Esophagus squamous epithelium (tissue), 5 donors: ENCODE measurements around the gene DFFA. TPM values are rescaled to one million over a fixed set of nuclear protein-coding genes. Genes with fewer than 3 reads are reported as not detected.
A peak's percentile ranks its signal among the peaks of the same experiment; 100 is the strongest.
"Not testable (repeated sequence)": the region's sequence is repeated elsewhere in the genome, so short reads cannot be mapped to it uniquely, and the experiment has no call there.

Experiments used
- DNase-seq: peaks from one replicate; lab custom pipeline; 2025; lab: John Stamatoyannopoulos, UW
- H3K27ac ChIP-seq, 4 donors: fragments of 200-600 bp; sonication (generic); one replicate each; pipeline ENCODE4 v1.5.1; 2016 to 2019; ENCODE audit warnings: mild to moderate bottlenecking in 1 of 4
- H3K27me3 ChIP-seq, 4 donors: fragments of 200-600 bp; sonication (generic); 1 replicate in 3 of 4; 2 replicates in 1 of 4; pipeline versions ENCODE4 v1.5.1 to v1.6.0; 2017 to 2021; ENCODE audit warnings: antibody characterized with exemption in 1 of 4
- H3K36me3 ChIP-seq, 3 donors: fragments of 200-600 bp; sonication (generic); one replicate each; pipeline ENCODE4 v1.5.1; 2016 to 2019
- H3K4me1 ChIP-seq, 3 donors: fragments of 200-600 bp; sonication (generic); one replicate each; pipeline ENCODE4 v1.5.1; 2017 to 2019
- H3K4me3 ChIP-seq, 4 donors: fragments of 200-600 bp; sonication (generic); 1 replicate in 3 of 4; 2 replicates in 1 of 4; pipeline ENCODE4 v1.5.1; 2016 to 2019; ENCODE audit warnings: mild to moderate bottlenecking in 2 of 4, moderate library complexity in 1 of 4
- H3K9me3 ChIP-seq, 3 donors: fragments of 200-600 bp; sonication (generic); one replicate each; pipeline ENCODE4 v1.5.1; 2016 to 2019
- POLR2A ChIP-seq, 4 donors: fragments of 450-650 bp; IDR thresholded peaks; one replicate each; pipeline ENCODE4 v1.6.1; 2017; ENCODE audit warnings: antibody characterized with exemption in 4 of 4, mild to moderate bottlenecking in 4 of 4, moderate library complexity in 3 of 4
- WGBS, 2 donors: methylation state at CpG; one replicate each; pipeline ENCODE4 v1.1.5; 2018; 5-methylcytosine and 5-hydroxymethylcytosine counted together
- intact Hi-C: fragments of 100-400 bp; cut with DNase I; formaldehyde crosslinking; loops from one replicate; pipeline ENCODE4 v1.15.0; 2022
- total RNA-seq, 4 donors: library from RNA; depleted of rRNA; stranded (reverse); fragments of >200 nt; gene quantifications; one replicate each; pipeline ENCODE4 v1.1.0, GENCODE V29; 2016
- TF ChIP-seq, protein P1 (sequence below), 6 experiments: fragments of 450-650 bp in 4 of 6; fragments of 200-600 bp in 2 of 6; sonication (generic) in 2 of 6; IDR thresholded peaks; one replicate each; pipeline ENCODE4 v1.5.1; 2016 to 2019; ENCODE audit warnings: antibody characterized with exemption in 6 of 6, mild to moderate bottlenecking in 4 of 6, moderate library complexity in 4 of 6
- donor health status: DM: yes; HTN: yes; CAD: no.

The DFFA gene
- total RNA-seq, 4 donors from 2014 or later = 14.9 to 40.4 (median 26.0) TPM

DNA sequence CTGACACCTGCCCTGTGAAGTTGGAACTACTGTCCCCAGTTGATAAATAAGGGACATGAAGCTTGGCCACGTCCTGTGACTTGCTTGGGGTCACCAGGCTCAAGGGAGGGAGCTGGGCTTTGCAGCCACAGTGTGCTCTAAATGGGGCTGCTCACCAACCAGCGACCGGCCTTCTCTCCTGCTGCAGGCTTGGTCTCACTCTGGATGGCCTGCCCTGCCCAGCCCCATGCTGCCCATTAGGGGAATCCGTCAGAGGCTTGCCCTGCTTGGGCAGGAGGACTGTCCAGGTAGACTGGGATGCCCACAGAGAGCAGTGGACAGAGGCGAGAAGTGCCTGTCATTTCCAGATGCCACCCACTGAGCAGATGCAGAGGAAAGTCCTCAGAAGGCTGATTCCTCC lies 43.3 kb downstream of the DFFA start:
- Histone ChIP-seq H3K27ac (no peak overlapping the region), H3K36me3 (no peaks in the 10 kb centered on the region), H3K4me3 (no peak overlapping the region), H3K27me3 (no peaks in the 10 kb centered on the region), H3K9me3 (no peaks in the 10 kb centered on the region), H3K4me1 (peaks cover 8 to 35% (median 13%) of the 10 kb centered on the region in 3 donors)
- intact Hi-C loops = loop anchor here (2.0 kb wide), 1 partner anchor 52 kb away; no protein-coding TSS in a partner anchor
- no peak for DNase-seq
- TF ChIP-seq, protein P1, sequence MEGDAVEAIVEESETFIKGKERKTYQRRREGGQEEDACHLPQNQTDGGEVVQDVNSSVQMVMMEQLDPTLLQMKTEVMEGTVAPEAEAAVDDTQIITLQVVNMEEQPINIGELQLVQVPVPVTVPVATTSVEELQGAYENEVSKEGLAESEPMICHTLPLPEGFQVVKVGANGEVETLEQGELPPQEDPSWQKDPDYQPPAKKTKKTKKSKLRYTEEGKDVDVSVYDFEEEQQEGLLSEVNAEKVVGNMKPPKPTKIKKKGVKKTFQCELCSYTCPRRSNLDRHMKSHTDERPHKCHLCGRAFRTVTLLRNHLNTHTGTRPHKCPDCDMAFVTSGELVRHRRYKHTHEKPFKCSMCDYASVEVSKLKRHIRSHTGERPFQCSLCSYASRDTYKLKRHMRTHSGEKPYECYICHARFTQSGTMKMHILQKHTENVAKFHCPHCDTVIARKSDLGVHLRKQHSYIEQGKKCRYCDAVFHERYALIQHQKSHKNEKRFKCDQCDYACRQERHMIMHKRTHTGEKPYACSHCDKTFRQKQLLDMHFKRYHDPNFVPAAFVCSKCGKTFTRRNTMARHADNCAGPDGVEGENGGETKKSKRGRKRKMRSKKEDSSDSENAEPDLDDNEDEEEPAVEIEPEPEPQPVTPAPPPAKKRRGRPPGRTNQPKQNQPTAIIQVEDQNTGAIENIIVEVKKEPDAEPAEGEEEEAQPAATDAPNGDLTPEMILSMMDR (IDR thresholded peaks at IDR 0.05) = no peak
- TF ChIP-seq POLR2A (IDR thresholded peaks at IDR 0.05) = no peak
- WGBS, 2 donors = 94 to 100% methylated on average over 1 to 3 of the region's 5 CpGs

GRCh38 chr1:10426535-10426848 lies 45.8 kb downstream of the DFFA start:
- H3K9me3 ChIP-seq, H3K27ac ChIP-seq, H3K27me3 ChIP-seq, intact Hi-C loops, DNase-seq, H3K4me3 ChIP-seq: not testable (repeated sequence)
- Histone ChIP-seq H3K4me1 (peaks cover 8 to 42% (median 10%) of the 10 kb centered on the region in 3 donors), H3K36me3 (peaks cover 0 to 12% (median 4%) of the 10 kb centered on the region in 3 donors)
- 96% methylated on average over 10 of the region's 21 CpGs; no CpG with 5 or more reads in 1 of the 2 donors for WGBS, 2 donors

DNA sequence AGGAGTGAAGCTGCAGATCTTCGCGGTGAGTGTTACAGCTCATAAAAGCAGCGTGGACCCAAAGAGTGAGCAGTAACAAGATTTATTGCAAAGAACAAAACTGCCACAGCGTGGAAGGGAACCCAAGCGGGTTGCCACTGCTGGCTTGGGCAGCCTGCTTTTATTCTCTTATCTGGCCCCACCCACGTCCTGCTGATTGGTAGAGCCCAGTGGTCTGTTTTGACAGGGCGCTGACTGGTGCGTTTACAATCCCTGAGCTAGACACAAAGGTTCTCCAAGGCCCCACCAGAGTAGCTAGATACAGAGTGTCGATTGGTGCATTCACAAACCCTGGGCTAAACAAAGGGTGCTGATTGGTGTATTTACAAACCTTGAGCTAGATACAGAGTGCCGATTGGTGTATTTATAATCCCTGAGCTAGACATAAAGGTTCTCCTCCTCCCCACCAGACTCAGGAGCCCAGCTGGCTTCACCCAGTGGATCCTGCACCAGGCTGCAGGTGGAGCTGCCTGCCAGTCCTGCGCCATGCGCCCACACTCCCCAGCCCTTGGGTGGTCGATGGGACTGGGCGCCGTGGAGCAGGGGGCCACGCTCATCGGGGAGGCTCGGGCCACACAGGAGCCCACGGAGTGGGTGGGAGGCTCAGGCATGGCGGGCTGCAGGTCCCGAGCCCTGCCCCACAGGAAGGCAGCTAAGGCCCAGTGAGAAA lies 46.3 kb downstream of the DFFA start:
- DNase-seq, H3K27ac ChIP-seq, intact Hi-C loops, H3K4me3 ChIP-seq, H3K9me3 ChIP-seq, H3K27me3 ChIP-seq: not testable (repeated sequence)
- 80 to 100% methylated on average over 2 to 5 of the region's 21 CpGs for WGBS, 2 donors
- Histone ChIP-seq H3K4me1 (peaks cover 6 to 42% (median 8%) of the 10 kb centered on the region in 3 donors), H3K36me3 (peaks cover 0 to 17% (median 4%) of the 10 kb centered on the region in 3 donors)

DNA sequence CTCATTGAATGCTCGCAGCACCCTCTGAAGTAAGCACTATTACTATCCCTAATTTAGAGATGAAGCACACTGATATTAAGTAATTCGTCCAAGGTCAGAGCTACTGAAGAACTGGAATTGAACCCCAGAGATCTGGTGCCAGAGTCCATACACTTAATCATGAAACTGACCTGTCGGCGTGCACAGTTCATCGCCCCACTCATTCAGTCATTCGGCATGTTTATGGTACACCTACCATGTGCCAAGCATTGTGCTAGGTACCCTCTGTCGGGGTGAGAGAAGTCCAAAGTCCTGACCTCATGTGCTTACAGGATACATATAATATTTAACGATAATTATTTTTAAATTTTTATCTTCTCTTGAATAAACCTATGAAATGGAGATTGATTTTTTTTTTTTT lies 47.7 kb downstream of the DFFA start:
- DNase-seq = no peak
- no peak overlapping the region for H3K27ac ChIP-seq
- TF ChIP-seq POLR2A (IDR thresholded peaks at IDR 0.05) = no peak
- TF ChIP-seq, protein P1 (IDR thresholded peaks at IDR 0.05) = no peak
- H3K36me3 ChIP-seq = peaks cover 7 to 28% (median 8%) of the 10 kb centered on the region in 3 donors
- WGBS, 2 donors = 80 to 82% methylated on average over 8 of the region's 8 CpGs
- peaks cover 3 to 47% (median 4%) of the 10 kb centered on the region in 3 donors for H3K4me1 ChIP-seq
- H3K27me3 ChIP-seq = no peaks in the 10 kb centered on the region
- intact Hi-C loops = no loop called here
- no peak overlapping the region for H3K4me3 ChIP-seq
- H3K9me3 ChIP-seq = no peaks in the 10 kb centered on the region

DNA sequence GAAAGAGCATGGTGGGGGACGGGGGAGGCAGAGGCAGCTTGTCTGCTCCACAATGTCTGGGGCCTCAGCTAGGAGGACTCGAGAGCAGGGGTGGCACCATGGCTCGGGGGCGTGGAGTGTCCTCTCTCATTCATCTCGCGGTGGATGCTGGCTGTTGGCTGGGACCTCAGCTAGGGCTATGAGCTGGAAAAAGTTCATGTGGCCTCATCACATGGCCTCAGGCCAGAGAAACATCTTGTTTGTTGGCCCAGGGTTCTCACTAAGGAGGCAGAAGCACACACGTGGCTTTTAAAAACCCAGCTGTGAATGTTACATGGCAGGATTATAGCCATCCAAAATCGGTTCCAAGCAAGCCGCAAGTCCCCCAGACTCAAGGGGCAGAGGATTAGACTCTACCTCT lies 48.3 kb downstream of the DFFA start:
- Histone ChIP-seq H3K4me3 (no peak overlapping the region), H3K4me1 (peaks cover 4 to 48% (median 8%) of the 10 kb centered on the region in 3 donors), H3K9me3 (no peaks in the 10 kb centered on the region), H3K27me3 (no peaks in the 10 kb centered on the region), H3K36me3 (peaks cover 13 to 34% (median 14%) of the 10 kb centered on the region in 3 donors), H3K27ac (peak overlapping the region in 1 of 4 donors; percentile 38)
- TF ChIP-seq, protein P1 (IDR thresholded peaks at IDR 0.05) = no peak
- TF ChIP-seq POLR2A (IDR thresholded peaks at IDR 0.05) = no peak
- DNase-seq = no peak
- 44 to 63% methylated on average over 2 to 9 of the region's 9 CpGs for WGBS, 2 donors
- intact Hi-C loops = no loop called here

DNA sequence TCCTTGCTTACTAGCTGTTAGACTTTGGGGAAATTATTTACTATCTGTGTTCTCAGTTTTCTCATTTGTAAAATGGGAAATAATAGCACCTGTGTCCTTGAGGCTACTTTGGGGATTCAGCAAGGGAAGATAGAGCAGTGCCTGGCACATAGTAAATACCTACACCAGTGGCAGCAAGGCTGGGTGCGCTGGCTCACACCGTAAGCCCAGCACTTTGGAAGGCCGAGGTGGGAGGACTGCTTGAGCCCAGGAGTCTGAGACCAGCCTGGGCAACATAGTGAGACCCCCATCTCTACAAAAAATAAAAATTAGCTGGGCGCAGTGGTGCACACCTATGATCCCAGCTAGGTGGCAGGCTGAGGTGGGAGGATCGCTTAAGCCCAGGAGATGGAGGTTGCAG lies 50.7 kb downstream of the DFFA start:
- H3K4me1 ChIP-seq = peaks cover 5 to 58% (median 8%) of the 10 kb centered on the region in 3 donors
- no peaks in the 10 kb centered on the region for H3K27me3 ChIP-seq
- 92 to 100% methylated on average over 3 to 5 of the region's 5 CpGs for WGBS, 2 donors
- intact Hi-C loops = no loop called here
- peak overlapping the region in 1 of 4 donors; percentile 84 for H3K27ac ChIP-seq
- TF ChIP-seq, protein P1 (IDR thresholded peaks at IDR 0.05) = no peak
- TF ChIP-seq POLR2A (IDR thresholded peaks at IDR 0.05) = no peak
- DNase-seq = no peak
- peaks cover 27 to 58% (median 33%) of the 10 kb centered on the region in 3 donors for H3K36me3 ChIP-seq
- H3K9me3 ChIP-seq = no peaks in the 10 kb centered on the region
- no peak overlapping the region for H3K4me3 ChIP-seq
